Activated T-helper 17 cell treated with anti-CD3 and anti-CD28 coated beads, Interleukin-2, amount 50 U/mL, for 72 hours (primary cell): ENCODE measurements around the gene KRTAP5-4. TPM values are rescaled to one million over a fixed set of nuclear protein-coding genes. Genes with fewer than 3 reads are reported as not detected.
A peak's percentile ranks its signal among the peaks of the same experiment; 100 is the strongest.
"Not testable (repeated sequence)": the region's sequence is repeated elsewhere in the genome, so short reads cannot be mapped to it uniquely, and the experiment has no call there.

Experiments used
- ATAC-seq: fragments of 150-1000 bp; cut with Tn5 transposase; replicated peaks from 2 replicates; pipeline ENCODE4 v1.10.0; 2021; ENCODE audit warnings: mild to moderate bottlenecking, moderate library complexity
- H3K27ac Mint-ChIP-seq: one replicate; pipeline ENCODE4 v1.8.0; 2022; ENCODE audit warnings: mixed read lengths
- H3K27me3 Mint-ChIP-seq: one replicate; pipeline ENCODE4 v1.8.0; 2022; ENCODE audit warnings: mixed read lengths
- H3K36me3 Mint-ChIP-seq: one replicate; pipeline ENCODE4 v1.8.0; 2022; ENCODE audit warnings: low read depth, mild to moderate bottlenecking, mixed read lengths
- H3K4me1 Mint-ChIP-seq: one replicate; pipeline ENCODE4 v1.8.0; 2022; ENCODE audit warnings: mixed read lengths
- H3K4me3 Mint-ChIP-seq: one replicate; pipeline ENCODE4 v1.8.0; 2022; ENCODE audit warnings: mild to moderate bottlenecking, mixed read lengths
- H3K9me3 Mint-ChIP-seq: one replicate; pipeline ENCODE4 v1.8.0; 2022; ENCODE audit warnings: mixed read lengths
- total RNA-seq, 2 donors: library from RNA; stranded (reverse); gene quantifications; one replicate each; pipeline ENCODE4 v1.2.3, GENCODE V29; 2022

KRTAP5-4 gene, protein sequence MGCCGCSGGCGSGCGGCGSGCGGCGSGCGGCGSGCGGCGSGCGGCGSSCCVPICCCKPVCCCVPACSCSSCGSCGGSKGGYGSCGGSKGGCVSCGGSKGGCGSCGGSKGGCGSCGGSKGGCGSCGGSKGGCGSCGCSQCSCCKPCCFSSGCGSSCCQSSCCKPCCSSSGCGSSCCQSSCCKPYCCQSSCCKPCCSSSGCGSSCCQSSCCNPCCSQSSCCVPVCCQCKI
- total RNA-seq: not detected

DNA sequence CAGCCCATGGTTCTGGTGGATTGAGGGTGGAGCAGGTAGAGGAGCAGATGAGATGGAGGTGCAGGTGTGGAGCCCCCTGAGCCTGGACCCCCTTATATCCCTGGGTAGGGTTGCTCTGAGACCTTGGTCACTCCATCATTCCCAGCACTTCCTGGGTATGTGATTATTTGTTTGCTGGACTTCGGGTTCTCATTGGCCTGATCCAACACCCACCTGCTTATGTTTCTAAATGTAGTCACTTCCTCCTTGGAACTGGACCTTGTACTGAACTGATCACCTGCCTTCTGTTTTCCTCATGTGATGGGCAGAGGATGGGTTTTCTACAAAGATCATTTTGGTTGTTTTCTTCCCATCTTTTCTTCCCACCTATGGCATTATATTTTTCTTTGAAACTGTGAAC, at the start of gene KRTAP5-4:
Gene KRTAP5-4, minus strand, starts transcription at position 53 of the 400 bp plus-strand sequence. Its CDS starts 45 bp downstream, at position 8.
- H3K27me3 Mint-ChIP-seq: peaks cover 6% of the 10 kb centered on the region
- H3K9me3 Mint-ChIP-seq: peaks cover 3% of the 10 kb centered on the region
- peak within 1 kb of the TSS; percentile 69 for H3K27ac Mint-ChIP-seq
- peaks cover 6% of the 10 kb centered on the region for H3K4me1 Mint-ChIP-seq
- no peak within 1 kb of the TSS for H3K4me3 Mint-ChIP-seq
- no peak for ATAC-seq
- H3K36me3 Mint-ChIP-seq: no peaks in the 10 kb centered on the region

DNA sequence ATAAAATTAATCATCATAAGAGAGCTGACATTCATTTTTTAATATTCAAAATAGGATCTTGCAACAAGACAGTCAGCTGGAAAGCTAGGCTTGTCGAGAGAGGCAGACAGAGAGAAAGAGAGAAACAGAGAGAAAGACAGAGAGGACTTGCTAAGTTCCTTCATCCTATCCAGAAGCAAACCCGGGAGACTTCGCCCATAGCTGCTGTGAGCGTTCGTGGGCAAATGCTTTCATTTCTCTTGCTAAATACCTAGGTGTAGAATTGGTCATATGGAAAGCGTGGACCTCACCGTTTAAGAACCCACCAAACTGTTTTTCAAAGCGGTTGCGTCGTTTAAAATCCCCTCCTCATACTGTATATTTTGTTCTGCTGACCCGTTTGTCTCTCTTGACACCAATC, 49.7 kb upstream of the KRTAP5-4 start:
- Mint-ChIP-seq H3K4me1 (no peaks in the 10 kb centered on the region), H3K27ac (no peak overlapping the region), H3K27me3 (peaks cover 29% of the 10 kb centered on the region), H3K9me3 (no peaks in the 10 kb centered on the region), H3K4me3 (no peak overlapping the region), H3K36me3 (no peaks in the 10 kb centered on the region)
- ATAC-seq: no peak

DNA sequence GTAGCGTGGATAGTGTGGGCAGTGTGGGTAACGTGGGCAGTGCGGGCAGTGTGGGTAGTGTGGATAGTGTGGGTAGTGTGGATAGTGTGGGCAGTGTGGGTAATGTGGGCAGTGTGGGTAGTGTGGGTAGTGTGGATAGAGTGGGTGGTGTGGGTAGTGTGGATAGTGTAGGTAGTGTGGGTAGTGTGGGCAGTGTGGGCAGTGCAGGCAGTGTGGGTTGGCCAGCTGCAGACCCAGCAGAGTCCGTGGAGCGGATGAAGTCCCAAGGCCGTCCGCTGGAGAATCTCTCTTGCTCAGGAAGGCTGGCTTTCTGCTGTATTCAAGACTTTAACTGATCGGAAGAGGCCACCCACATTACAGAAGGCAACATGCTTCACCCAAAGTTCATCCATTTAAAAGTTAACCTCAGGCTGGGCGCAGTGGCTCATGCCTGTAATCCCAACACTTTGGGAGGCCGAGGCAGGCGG, 49.0 kb upstream of the KRTAP5-4 start:
- Mint-ChIP-seq H3K27me3 (peaks cover 27% of the 10 kb centered on the region), H3K27ac (peak overlapping the region; percentile 38), H3K9me3 (no peaks in the 10 kb centered on the region), H3K4me3 (no peak overlapping the region), H3K36me3 (no peaks in the 10 kb centered on the region), H3K4me1 (no peaks in the 10 kb centered on the region)
- no peak for ATAC-seq

- H3K4me1 Mint-ChIP-seq, H3K9me3 Mint-ChIP-seq, ATAC-seq, H3K36me3 Mint-ChIP-seq, H3K4me3 Mint-ChIP-seq: not testable (repeated sequence)
- Mint-ChIP-seq H3K27me3 (peaks cover 24% of the 10 kb centered on the region), H3K27ac (peak overlapping the region; percentile 38)
These were observed 48.5 kb upstream of the KRTAP5-4 start for GRCh38 chr11:1670457-1670856.

GRCh38 chr11:1669546-1670218, 47.7 kb upstream of the KRTAP5-4 start:
- no peak for ATAC-seq
- no peaks in the 10 kb centered on the region for H3K4me1 Mint-ChIP-seq
- no peak overlapping the region for H3K27ac Mint-ChIP-seq
- peaks cover 19% of the 10 kb centered on the region for H3K27me3 Mint-ChIP-seq
- no peaks in the 10 kb centered on the region for H3K36me3 Mint-ChIP-seq
- H3K4me3 Mint-ChIP-seq: no peak overlapping the region
- H3K9me3 Mint-ChIP-seq: no peaks in the 10 kb centered on the region

DNA sequence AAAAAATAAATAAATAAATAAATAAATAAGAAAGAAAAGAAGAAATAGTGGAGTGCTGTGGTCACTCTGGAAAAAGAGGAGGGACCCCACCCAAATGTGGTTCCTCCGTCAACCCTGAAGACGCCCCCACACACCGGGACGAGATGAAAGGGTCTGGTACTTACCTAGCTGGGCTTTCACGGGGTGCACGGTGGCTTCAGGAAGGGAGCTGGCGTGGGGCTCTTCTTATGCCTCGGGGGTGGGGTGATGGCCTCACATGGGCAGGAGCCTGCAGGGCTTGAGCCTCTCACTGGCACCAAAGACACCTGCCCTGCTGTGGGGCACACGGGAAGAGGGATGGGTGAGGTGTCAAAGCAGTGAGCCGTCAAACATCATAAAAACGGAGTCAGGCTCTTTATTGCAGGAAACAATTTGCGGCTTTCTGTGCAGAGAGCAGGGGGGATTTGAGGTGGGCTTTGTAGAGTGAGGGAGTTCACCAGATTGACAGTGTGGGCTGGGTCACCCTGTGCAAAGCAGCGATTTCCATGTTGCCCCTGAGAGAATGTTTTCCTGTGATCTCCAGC, 47.1 kb upstream of the KRTAP5-4 start:
- ATAC-seq: no peak
- no peaks in the 10 kb centered on the region for H3K9me3 Mint-ChIP-seq
- H3K36me3 Mint-ChIP-seq: no peaks in the 10 kb centered on the region
- no peaks in the 10 kb centered on the region for H3K4me1 Mint-ChIP-seq
- no peak overlapping the region for H3K27ac Mint-ChIP-seq
- no peak overlapping the region for H3K4me3 Mint-ChIP-seq
- H3K27me3 Mint-ChIP-seq: peaks cover 19% of the 10 kb centered on the region

GRCh38 chr11:1667906-1668305, 46.0 kb upstream of the KRTAP5-4 start:
- Mint-ChIP-seq H3K27ac (no peak overlapping the region), H3K9me3 (no peaks in the 10 kb centered on the region), H3K4me3 (no peak overlapping the region), H3K4me1 (no peaks in the 10 kb centered on the region), H3K27me3 (peaks cover 12% of the 10 kb centered on the region), H3K36me3 (no peaks in the 10 kb centered on the region)
- no peak for ATAC-seq

GRCh38 chr11:1667121-1667850, 45.3 kb upstream of the KRTAP5-4 start:
- H3K27me3 Mint-ChIP-seq: peaks cover 7% of the 10 kb centered on the region
- no peaks in the 10 kb centered on the region for H3K36me3 Mint-ChIP-seq
- no peaks in the 10 kb centered on the region for H3K9me3 Mint-ChIP-seq
- no peaks in the 10 kb centered on the region for H3K4me1 Mint-ChIP-seq
- H3K27ac Mint-ChIP-seq: no peak overlapping the region
- H3K4me3 Mint-ChIP-seq: no peak overlapping the region
- no peak for ATAC-seq

GRCh38 chr11:1665313-1665712, 43.4 kb upstream of the KRTAP5-4 start:
- no peaks in the 10 kb centered on the region for H3K9me3 Mint-ChIP-seq
- ATAC-seq: no peak
- H3K27me3 Mint-ChIP-seq: peaks cover 6% of the 10 kb centered on the region
- H3K4me3 Mint-ChIP-seq: no peak overlapping the region
- H3K27ac Mint-ChIP-seq: no peak overlapping the region
- H3K36me3 Mint-ChIP-seq: no peaks in the 10 kb centered on the region
- H3K4me1 Mint-ChIP-seq: no peaks in the 10 kb centered on the region

DNA sequence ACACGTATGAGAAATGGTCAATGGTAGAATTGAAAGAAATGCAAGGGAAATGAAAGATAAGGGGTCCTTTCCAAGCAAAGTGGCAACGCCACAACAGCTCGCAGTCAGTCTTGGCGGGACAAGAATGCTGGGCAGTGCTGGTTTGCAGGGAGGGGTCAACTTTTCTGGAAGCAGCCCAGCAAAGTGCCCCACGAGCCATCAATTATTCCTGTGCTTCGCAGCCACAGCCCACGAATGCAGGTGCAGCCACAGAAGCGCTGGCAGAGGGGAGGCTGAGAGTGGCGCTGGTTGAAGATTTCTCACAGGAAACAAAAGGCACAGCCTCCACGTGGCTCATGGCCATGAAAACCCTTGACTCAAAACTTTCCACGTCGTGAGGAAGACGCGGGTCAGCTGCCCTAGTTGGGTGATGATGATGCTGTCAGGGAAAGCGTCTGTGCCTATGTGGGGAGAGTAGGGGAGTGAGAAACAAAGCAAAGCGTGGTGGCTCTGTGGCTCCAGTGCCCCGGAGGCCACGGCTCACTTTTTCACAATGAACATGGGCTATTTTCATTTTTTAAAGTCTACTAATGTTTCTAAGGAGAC, 40.9 kb upstream of the KRTAP5-4 start:
- H3K9me3 Mint-ChIP-seq, H3K27ac Mint-ChIP-seq, H3K36me3 Mint-ChIP-seq, H3K4me3 Mint-ChIP-seq, H3K4me1 Mint-ChIP-seq: not testable (repeated sequence)
- peak; percentile 66 for ATAC-seq
- peaks cover 11% of the 10 kb centered on the region for H3K27me3 Mint-ChIP-seq

DNA sequence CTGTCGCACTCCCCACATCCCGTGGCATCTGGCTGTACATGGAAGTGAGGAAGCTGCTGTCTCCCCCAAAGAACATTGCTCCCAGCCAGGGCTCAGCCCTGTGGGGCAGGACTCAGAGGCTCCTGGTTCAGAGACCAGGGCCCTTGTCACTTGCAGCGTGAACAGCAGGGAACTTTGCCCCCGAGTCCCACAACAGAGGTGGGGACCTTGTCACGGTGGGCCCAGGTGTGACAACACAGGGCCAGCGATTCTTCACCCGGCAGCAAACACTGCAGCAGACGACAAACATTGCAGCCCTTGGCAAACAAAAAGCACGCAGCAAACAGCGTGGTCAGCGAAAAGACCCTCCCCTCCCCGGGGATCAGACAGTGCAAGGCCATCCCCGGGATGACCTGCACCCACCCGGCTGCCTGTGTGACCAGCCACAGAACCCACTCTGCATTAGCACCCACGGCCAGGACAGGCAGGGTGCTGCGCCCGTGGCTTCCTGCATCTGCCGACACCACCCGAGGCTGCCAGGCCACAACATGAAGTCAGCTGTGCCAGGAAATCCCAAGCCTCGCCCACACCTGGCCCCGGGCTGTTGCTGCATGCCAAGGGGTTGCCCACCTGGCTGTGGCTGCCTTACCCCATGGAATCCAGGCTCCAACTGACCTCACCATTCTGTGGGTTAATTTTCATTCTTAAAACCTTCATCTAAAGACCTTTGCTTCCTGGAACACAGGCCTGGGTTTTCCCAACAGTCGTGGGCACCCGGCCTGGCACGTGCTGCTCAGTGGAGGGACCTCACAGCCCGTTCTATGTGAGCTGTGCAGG, 39.7 kb upstream of the KRTAP5-4 start:
- H3K4me3 Mint-ChIP-seq, H3K9me3 Mint-ChIP-seq, H3K4me1 Mint-ChIP-seq, H3K27ac Mint-ChIP-seq, H3K36me3 Mint-ChIP-seq: not testable (repeated sequence)
- H3K27me3 Mint-ChIP-seq: peaks cover 14% of the 10 kb centered on the region
- ATAC-seq: peak; percentile 23

GRCh38 chr11:1660111-1660867, 38.4 kb upstream of the KRTAP5-4 start:
- H3K27ac Mint-ChIP-seq: no peak overlapping the region
- H3K4me3 Mint-ChIP-seq: peak overlapping the region; percentile 28
- no peak for ATAC-seq
- H3K4me1 Mint-ChIP-seq: peaks cover 5% of the 10 kb centered on the region
- peaks cover 17% of the 10 kb centered on the region for H3K27me3 Mint-ChIP-seq
- no peaks in the 10 kb centered on the region for H3K9me3 Mint-ChIP-seq
- no peaks in the 10 kb centered on the region for H3K36me3 Mint-ChIP-seq

- Mint-ChIP-seq H3K4me1 (peaks cover 5% of the 10 kb centered on the region), H3K27me3 (peaks cover 21% of the 10 kb centered on the region), H3K9me3 (no peaks in the 10 kb centered on the region), H3K27ac (no peak overlapping the region), H3K4me3 (peak overlapping the region; percentile 28), H3K36me3 (no peaks in the 10 kb centered on the region)
- ATAC-seq: no peak
These were observed 37.6 kb upstream of the KRTAP5-4 start for GRCh38 chr11:1659506-1659905.
